NCI-H2196 (cell line): Measurements from ENCODE around the gene MICOS13.
"Not testable (repeated sequence)": the region's sequence is repeated elsewhere in the genome, so short reads cannot be mapped to it uniquely, and the experiment has no call there.

Experiments used
- DNase-seq: peaks from one replicate; lab custom pipeline; 2025; ENCODE audit not compliant: unreplicated experiment; lab: John Stamatoyannopoulos, UW

MICOS13 gene, protein sequence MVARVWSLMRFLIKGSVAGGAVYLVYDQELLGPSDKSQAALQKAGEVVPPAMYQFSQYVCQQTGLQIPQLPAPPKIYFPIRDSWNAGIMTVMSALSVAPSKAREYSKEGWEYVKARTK

DNA sequence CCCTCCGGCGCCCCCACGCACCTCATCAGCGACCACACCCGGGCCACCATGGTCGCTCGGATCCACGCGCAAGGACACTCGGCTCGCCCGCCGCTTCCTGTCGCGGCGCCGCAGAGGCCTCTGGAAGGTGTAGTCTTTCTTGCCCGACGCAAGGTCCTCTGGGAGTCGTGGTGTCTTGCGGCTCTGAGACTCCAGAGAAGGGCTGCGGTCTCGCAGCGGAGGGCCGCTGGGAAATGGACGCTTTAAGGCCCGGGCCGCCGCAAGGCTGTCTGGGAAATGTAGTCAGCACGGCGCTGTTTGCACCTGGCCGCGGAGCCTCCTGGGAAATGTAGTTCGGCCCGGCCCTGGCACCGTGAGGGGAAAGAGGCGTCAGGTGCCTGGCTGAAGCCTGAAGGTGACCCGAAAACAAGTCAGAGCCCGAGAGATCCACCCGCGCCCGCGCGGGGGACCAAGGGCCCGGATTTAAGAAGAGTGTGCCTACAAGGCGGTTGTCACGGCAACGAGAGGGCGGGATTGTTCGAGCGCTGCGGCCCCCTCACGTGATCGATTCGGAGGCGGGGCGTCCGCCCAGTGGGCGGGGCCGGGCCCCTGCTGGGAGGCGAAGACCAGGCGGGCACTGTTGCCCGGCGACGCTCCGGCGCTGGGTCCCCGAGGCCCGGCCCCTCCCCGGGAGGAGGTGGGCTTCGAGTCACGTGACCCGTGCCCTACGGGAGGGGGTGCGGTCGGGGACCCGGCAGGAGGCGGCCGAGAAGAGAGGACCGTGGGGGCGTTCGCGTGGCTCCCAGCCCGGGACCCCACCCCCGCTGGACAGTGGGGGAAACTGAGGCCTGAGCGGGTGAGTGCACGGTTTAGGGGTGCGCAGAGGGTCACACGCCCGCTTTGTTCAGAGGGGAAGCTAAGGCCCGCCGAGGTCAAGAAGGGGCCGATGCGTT, at the start of gene MICOS13, which contains the start of gene HSD11B1L:
Gene MICOS13, minus strand, starts transcription at position 80 of the 932 bp plus-strand sequence. Its CDS starts 30 bp downstream, at position 50.
Gene HSD11B1L, plus strand, starts transcription at position 591 of the 932 bp plus-strand sequence. CDS start 3,806 bp downstream, outside the sequence.
- DNase-seq, result peak; percentile 98

DNA sequence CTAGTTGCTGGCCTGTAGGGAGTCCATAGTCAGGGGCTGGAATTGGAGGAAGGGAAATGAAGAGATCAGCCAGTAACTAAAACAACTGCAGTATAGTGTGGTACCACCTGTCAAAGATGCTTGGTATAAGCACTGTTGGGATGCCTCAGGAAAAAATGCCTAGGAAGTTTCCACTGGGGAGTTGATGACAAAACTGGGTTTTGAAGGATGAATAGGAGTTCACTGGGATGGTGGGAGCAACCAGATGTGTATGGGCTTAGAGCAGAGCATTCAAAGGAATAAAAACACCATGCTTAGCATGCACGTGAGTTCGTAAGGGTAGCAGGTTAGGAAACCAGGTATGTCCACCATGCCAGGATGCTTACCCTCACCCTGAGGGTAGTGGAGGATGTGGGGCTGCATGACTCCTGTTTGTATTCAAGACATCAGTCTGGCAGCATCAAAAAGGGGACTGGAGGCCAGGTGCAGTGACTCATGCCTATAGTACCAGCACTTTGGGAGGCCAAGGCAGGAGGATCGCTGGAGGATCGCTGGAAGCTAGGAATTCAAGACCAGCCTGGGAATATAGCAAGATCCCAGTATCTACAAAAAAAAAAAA, 47.2 kb upstream of the MICOS13 start:
- no peak for DNase-seq

DNA sequence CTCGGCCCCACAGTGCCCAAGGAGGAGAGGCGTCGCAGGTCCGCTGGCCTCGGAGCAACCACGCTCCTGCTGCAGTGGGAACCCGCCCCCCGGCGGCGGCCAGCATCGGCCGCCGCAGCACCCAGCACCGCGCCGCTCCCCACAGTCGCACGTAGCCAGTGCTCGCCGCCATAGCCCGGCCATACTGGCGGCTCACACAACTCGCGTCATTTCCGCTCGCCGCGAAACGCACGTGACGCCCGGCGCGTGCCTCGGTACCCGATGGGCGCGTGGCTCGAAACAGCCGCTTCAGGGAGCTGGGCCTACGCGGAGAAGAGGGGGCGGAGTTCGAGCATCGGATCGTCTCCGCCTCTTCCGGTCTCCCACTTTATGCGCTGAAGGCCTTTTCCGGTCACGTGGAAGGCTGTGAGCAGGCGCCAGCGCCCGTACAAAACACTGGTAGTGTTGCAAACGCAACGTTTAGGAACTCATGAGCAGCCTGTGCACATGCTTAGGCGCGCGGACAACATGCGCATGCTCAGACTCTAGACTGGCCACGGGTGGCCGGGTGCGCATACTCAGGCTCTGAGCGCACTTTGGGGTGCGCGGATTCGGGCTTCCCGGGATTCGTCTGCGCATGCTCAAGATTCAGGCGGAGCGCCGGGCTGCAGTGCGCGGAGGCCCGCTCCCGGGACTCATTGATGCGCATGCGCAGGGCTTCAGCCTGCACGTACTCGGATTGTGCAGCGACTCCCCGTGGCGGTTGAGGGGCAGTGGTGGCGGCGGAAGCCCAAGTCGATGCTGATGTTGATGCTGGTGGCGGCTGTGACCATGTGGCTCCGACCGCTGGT, 39.9 kb upstream of the MICOS13 start, which contains the start of the genes CATSPERD and LONP1:
Gene CATSPERD, plus strand, starts transcription at position 677 of the 830 bp plus-strand sequence. Its CDS starts 101 bp downstream, at position 778.
Gene LONP1, minus strand, starts transcription at position 186 of the 830 bp plus-strand sequence. Its CDS starts 14 bp downstream, at position 172.
- DNase-seq, result peak; percentile 99

DNA sequence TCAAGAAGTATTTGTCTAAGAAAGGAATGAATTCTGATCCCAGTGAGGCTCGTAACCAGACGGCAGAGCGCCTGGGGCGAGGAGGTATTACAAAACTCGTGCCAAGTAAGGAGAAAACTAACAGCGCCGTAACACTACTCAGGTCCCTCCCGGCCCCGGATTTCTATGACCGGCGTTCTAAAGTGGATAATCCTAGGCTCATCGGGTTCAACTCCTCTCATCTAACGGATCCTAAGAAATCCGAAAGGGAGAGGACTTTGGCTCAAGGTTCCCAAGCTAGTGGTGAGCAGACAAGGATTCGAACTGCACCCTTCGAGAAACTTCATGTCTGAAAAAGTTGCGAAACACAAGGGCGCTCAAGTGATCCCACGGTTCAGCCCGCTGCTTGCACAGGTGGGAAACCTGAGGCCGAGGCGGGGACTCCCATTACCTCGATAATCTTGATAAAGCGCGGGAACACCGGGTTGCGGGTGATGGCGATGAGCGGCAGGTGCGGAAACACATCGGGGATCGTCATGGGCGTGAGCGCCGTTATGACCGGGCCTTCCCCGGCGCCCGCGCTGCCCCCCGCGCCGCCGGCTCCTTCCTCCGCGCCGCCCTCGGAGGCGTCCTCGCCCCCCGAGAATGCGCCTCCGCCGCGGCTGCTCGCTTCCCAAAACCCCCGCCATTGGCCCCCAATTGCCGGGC, 39.1 kb upstream of the MICOS13 start:
- no peak for DNase-seq

DNA sequence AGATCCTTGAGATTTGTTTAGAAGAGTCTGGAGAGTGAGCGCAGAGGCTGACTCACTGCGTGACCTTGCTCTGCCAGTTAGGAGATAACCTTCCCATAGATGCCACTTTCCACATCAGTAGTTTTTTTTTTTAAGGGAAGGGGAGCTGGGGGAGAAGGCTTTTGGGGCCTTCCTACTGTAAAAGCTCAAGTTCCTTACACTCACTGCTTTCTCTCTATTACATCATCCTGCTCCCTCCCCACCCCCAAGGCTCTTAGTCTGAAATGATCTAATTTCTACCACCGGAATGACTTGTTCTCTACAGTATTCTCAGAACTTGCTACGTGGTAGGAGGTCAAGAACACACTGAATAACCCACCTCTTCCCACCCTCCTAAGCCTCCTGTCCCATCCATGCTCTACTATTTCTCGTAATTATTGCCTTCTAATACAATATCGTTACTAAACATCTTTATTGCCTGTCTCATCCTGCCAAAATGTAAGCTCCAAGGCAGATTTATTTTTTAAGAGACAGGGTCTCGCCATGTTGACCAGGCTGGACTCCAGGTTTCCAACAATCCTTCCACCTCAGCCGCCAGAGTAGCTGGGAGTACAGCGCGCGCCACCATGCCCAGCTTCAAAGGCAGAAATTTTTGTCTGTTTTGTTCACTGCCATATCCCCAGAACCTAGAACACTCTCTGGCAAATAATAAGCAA, 38.4 kb upstream of the MICOS13 start:
- no peak for DNase-seq

DNA sequence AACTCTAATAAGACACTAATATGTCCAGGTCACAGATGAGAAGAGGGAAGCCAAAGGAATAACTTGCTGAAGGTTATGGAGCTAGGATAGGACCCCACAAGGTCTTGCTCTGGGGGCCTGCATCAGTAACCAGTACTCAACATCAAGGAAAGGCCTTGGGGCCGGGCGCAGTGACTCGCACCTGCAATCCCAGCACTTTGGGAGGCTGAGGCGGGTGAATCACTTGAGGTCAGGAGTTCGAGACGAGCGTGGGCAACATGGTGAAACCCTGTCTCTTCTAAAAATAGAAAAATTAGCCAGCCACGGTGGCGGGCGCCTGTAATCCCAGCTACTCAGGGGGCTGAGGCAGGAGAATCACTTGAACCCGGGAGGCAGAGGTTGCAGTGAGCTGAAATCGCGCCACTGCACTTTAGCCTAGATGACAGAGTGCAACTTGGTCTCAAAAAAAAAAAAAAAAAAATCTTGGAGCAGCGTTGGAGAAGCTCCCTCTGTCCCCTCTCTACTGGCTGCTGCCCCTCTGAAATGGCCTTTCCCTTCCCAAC, 37.8 kb upstream of the MICOS13 start:
- DNase-seq, result no peak

DNA sequence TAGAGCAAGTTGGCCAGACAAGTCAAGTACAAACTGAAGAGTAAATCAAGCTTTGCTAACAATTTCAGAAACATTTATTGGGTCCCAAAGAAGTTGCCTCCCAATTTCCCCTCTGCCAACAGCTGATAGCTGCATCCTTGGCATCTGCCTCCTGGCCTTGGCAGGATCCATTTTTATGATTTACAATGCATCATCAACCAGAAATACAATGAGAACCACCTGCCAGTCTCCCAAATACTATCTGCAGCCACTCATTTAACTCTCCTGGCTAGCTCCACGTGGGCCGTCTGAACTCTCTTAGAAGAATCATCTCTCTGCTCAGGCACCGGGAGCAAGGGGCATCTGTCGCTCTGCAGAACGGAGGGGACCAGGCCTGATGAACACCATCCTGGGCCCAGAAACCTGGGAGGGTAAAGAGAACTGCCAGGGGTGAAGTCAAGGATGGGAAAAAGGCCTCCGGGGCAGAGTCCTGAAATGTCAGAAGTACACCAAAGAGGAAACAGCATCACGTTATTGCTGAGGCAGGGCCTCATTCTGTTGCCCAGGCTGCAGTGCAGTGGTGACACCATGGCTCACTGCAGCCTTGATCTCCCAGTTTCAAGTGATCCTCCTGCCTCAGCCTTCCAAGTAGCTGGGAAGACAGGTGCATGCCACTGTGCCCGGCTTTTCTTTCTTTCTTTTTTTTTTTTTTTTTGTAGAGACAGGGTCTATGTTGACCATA, 37.1 kb upstream of the MICOS13 start:
- DNase-seq, result no peak

DNA sequence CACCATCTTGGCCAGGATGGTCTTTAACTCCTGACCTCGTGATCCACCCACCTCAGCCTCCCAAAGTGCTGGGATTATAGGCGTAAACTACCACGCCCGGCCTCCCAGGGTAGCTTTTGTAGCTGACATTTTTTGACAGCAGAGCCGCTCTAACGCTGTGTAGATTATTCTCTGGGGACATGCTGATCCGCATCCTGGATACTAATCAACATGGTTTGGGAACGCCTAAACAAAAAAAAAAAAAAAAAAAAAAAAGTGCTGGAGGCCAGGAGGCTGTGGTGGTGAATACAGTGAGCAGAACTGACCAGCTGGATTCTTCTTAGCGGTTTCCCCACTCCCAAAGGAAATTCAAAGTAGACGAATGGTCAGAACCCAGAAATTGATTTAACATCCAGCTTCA, 34.5 kb upstream of the MICOS13 start:
- no peak for DNase-seq

DNA sequence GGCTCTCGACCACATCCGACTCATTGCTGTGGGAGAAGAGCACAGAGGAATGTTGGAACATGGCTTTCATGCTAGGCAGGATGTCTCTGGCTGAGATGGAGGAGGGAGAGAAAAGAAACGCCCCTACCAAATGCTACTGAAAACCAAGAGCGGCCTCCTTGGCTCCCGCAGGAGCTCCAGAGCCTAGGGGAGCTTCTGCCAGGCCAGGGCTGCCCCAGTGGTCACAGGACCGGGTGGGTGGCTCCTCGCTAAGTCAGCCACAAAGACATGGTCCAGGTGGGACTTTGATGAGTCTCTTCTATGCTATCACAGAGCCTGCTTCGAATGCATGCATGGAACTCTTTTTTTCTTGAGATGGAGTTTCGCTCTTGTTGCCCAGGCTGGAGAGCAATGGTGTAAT, 32.9 kb upstream of the MICOS13 start:
- no peak for DNase-seq

DNA sequence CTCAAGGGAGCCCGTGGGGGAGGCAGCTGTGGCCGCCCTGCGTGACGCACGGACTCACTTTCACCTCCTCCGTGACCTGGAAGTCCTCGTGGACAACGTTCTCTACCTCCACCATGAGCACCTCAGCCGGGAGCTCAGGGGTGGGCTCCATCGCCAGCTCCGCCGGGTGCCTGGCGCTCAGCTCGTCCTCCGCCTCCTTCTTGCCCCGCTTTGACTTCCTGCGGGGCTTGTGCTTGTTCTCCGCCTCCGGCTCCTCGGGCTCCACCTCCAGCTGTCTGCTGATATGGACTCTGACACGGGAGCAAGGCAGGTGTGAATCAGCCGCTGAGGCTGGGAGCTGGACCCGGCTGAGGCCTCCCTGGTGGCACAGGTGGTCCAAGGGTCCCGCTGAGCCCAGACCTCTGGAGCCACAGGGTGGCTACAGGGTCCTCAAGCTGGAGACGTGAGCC, 31.4 kb upstream of the MICOS13 start:
- no peak for DNase-seq

DNA sequence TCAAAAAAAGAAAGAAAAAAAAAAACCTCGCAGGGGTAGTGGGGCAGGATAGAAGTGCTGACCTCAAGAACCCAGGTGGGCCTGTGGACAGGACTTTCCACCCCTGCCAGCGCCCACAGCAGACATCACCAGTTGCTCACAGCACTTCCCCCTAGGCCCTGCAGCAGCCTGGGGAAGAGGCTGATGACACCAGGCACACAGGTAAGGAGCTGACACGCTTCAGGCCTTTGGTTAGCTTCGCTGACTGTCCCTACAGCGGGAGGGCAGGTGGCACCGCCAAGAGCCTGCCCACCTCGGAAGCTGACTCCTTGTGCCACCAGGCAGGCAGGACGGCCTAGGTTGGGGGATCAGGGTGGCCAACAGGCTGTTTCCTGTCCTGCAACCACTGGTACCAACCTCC, 30.7 kb upstream of the MICOS13 start:
- no peak for DNase-seq

DNA sequence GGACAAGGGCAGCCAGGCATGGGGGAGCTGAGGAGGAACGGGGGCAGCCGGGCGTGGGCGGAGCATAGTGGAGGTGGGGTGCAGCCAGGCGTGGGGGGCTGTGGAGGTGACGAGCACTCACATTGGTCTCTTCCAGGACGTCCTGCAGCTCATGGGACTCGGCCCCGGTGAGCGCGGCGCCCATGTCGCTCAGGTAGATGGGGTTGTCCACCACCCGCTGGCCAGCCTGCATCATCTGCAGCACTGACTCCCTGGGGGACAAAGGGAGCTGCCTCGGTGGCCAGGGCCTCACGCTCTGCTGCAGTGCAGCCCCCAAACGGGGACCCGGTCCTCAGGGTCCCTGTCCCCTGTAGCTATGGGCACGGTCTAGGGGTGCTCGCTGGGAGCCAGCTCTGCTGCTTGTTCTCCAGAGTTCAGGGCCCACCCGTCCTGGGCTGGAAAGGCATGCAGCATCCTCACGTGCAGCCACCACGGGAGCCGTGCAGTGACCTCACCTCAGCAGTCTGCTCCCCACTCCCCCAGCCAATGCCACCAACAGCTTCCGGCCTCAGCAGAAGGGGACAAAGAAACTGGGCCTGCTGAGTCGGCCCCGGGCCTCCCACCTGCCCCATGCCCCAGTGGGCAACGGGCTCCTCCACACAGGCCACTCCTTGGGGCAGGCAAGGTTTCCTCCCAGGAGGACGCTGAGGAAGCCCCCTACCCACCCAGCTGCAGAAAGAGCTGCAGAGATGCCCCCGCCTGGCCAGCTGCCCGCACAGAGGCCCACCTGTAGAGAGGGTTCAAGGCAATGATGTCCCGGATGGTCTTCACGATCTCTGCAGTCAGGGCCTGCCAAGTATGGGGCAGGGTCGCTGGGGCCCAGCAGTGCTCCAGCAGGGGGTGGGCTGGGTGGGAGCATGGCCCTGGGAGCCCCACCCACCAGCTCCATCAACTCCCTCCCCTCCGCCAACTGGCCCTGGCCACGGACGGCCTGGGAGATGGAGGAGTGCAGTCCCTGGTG, 27.6 kb upstream of the MICOS13 start:
- DNase-seq, result no peak

DNA sequence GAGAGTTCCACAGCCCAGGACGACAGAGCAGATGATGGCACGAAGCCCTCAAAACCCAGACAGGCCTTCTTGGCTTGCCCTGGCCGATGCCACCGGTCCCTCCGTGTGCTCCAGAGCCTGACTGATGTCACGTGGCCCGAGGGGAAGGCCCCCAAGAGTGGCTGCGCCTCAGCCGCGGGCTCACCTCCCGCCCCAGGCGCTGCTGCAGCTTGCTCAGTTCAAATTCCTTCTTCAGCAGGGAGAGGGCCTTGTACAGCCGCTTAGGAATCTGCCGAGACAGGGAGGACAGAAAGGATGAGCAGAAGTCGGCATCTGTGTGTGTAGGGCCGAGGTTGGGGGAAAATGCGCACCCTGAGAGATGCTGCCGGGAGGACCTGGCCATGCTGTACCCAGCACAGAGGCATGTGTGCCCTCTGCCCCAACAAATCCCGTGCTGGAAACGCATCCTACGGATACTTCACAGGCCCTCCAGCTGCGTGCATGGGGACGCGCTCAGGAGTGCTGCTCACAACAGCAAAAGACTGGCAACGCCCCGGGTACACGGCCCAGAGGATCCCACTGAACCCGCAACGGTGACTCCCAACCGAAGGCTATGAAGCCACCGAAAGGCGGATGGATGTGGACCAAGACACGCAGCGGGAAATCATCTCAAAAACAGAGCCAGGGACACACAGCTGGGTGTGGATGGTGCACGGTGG, 26.7 kb upstream of the MICOS13 start:
- DNase-seq, result no peak

DNA sequence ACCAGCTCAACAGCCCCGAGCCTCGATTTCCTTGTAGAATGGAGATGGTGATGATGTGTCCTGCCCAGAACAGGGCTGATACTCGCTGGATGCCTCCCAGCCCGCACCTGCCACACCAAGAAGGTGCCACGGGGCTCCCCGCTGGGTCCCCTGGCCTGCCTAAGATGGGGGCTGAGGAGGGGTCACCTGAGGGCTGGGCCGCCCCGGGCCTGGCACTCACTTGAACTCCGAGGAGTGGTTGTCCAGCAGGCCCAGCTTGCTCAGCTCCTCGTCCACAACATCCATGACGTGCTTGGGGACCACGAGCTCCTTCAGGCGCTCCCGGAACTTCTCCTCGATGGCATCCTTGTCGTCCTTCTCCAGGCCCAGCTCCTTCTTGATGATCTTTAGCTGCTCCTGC, 25.2 kb upstream of the MICOS13 start:
- no peak for DNase-seq

DNA sequence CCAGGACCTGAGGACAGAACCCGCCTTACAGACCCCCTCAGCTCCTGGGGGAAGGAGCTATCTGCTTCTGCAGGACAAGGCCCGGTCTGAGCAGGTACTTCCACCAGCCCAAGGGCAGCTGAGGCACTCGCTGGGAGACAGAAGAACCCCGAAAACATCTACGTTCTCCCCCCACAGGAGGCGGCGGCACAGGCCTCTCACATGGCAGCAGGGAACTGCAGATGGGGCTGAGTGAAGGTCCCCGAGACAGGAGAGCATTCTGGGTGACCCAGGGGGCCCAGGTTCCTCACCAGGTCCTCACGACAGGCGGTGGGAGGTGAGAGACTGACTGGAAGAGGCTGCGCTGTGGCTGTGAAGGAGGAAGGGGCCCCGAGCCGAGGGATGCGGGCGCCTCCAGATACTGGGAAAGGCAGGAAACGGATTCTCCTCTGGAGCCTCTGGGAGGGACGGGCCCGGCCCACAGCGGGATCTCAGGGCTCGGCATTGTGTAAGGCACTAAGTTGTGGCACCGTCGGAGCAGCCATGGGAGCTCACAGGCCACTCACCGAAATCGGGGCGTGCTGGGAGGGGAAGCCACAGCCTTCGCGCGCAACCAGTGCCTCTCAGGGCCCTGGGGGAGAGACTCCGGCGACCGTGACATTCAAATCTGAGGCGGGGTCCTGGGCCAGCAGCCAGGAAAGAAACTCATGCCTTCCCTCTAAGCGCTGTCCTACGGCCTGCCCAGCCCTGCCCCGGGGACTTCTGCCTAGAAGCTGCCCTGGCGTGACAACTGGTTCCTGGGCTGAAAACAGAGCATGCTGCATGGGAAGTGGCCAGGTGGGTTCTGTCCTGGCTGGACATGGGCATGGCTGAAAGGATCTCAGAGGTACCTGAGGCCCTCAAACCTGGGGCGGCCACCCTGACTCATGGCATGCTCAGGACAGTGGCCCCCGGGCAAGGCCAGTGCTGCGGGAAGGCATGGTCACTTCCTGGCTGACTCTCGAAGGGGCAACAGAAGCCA, 23.8 kb upstream of the MICOS13 start:
- DNase-seq, result no peak

DNA sequence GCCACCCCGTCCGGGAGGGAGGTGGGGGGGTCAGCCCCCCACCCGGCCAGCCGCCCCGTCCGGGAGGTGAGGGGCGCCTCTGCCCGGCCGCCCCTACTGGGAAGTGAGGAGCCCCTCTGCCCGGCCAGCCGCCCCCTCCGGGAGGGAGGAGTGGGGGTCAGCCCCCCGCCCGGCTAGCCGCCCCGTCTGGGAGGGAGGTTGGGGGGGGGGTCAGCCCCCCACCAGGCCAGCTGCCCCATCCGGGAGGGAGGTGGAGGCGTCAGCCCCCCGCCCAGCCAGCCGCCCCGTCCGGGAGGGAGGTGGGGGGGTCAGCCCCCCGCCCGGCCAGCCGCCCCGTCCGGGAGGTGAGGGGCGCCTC, 21.7 kb upstream of the MICOS13 start:
- DNase-seq, result not testable (repeated sequence)
